ENCODE results near the gene KCNJ12. TPM values are rescaled to one million over a fixed set of nuclear protein-coding genes. Genes with fewer than 3 reads are reported as not detected.
"Not testable (repeated sequence)": the region's sequence is repeated elsewhere in the genome, so short reads cannot be mapped to it uniquely, and the experiment has no call there.

KCNJ12 gene
- total and polyA plus RNA-seq, 12 donors = 2.8 to 14.7 (median 8.5) TPM

DNA sequence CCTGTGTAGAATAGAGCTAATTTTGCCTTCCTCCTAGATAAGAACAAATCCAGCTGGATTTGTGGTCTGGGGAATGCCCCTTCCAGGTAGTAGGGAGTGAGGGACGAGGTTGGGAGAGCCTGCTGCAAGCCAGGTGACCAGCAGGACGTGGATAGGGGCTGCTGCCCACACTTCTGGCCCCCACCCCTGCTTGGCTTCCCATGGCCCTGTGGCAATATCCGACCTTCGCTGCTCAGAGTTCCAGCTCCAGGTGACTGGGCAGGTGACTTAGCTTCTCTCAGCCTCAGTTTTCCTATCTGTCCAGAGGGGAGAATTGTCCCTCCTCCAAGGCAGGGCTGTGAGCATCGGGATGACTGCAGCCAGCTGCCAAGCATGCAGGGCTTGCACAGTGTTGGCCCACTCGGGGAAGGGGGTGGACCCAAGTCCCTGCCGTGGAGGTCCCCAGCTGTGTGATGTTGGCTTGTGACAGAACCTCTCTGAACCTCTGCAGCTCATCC, 29.8 kb downstream of the KCNJ12 start:
- H3K4me3 ChIP-seq; H3K9me3 ChIP-seq; ATAC-seq; H3K27me3 ChIP-seq; intact Hi-C loops (cut with DNase I); H3K36me3 ChIP-seq: not testable (repeated sequence)
- Histone ChIP-seq H3K4me1 (peaks cover 0 to 21% (median 10%) of the 10 kb centered on the region in 9 donors), H3K27ac (peak overlapping the region in 8 of 10 donors; percentile 20 to 78 (median 64))
- WGBS, 2 donors = 78 to 79% methylated on average over 7 of the region's 7 CpGs
- peak in 1 of 2 donors; percentile 5 for DNase-seq

DNA sequence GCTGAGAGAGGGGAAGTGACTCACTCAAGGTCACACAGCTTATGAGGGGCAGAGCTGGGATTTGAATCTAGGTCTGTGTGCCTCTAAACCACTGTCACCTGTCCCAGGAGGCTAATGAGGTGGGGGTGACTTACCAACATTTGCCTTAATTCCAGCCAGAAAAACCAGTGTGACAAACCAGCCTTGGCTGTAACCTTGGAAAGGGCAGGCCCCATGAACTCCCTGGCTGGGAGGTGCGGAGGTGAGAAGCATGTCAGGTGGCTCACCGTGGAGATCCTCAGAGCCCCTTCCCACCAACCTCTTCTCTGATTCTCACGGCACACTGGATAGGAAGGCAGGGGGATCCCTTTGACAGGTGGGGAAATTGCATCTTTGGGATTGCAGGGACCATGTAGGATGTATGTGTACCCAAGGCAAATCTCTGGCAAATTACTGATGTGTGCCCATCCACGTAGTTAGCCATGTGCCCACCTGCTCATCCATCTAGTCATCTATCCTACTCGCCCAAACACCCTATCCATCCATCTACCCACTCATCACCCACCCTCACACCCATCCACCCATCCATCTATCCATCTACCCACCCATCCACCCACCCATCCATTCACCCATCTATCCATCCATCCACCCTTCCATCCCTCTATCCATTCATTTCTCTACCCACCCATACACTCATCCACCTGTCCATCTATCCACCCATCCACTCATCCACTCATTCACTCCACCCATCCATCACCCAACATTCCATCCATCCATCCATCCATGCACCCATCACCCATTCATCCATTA, 30.7 kb downstream of the KCNJ12 start:
- Histone ChIP-seq H3K4me1 (peaks cover 0 to 19% (median 10%) of the 10 kb centered on the region in 9 donors), H3K27ac (peak overlapping the region in 1 of 10 donors; percentile 78)
- H3K9me3 ChIP-seq; H3K4me3 ChIP-seq; DNase-seq; H3K27me3 ChIP-seq; intact Hi-C loops (cut with DNase I); H3K36me3 ChIP-seq; ATAC-seq: not testable (repeated sequence)
- 57 to 72% methylated on average over 4 of the region's 5 CpGs for WGBS, 2 donors

DNA sequence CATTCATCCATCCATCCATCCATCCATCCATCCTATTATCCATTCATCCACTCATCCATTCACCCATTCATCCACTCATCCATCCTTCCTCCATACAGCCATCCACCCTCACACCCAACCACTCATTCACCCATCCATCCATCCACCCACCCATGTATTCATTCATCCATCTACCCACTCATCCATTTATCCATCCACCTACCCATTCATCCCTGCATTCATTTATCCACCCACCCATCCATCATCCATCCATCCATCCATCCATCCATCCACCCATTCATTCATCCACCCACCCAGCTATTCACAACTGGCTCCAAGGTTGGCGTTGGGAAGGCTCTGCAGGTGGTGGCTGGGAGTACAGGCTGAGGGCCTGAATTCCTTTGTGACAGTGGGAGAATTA, 31.6 kb downstream of the KCNJ12 start:
- H3K9me3 ChIP-seq; H3K36me3 ChIP-seq; DNase-seq; H3K27me3 ChIP-seq; intact Hi-C loops (cut with DNase I); H3K4me3 ChIP-seq; ATAC-seq; H3K27ac ChIP-seq: not testable (repeated sequence)
- 63 to 89% methylated on average over 1 of the region's 1 CpG for WGBS, 2 donors
- peaks cover 0 to 18% (median 10%) of the 10 kb centered on the region in 9 donors for H3K4me1 ChIP-seq

DNA sequence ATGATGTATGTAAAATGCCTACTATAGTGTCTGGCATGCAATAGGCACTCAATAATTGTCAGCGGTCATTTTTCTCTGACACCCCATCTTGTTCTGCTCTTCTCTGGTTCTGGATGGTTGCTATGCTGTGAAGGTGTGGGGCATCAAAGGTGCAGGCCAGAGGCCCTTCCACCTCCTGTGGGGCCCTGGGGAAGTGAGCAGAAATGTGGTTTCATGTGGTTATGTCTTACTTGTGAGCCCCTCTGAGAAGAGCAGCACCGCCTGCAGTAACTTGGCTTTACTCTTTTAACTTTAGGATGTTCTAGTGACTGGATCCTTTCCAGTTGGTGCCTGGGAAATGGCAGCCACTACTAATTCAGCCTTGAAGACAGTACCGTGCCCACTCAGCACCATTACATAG, 32.1 kb downstream of the KCNJ12 start:
- H3K27me3 ChIP-seq; H3K9me3 ChIP-seq; ATAC-seq; H3K27ac ChIP-seq; DNase-seq; H3K36me3 ChIP-seq; H3K4me3 ChIP-seq; intact Hi-C loops (cut with DNase I): not testable (repeated sequence)
- WGBS, 2 donors = 63 to 75% methylated on average over 3 of the region's 3 CpGs
- peaks cover 0 to 18% (median 10%) of the 10 kb centered on the region in 9 donors for H3K4me1 ChIP-seq

DNA sequence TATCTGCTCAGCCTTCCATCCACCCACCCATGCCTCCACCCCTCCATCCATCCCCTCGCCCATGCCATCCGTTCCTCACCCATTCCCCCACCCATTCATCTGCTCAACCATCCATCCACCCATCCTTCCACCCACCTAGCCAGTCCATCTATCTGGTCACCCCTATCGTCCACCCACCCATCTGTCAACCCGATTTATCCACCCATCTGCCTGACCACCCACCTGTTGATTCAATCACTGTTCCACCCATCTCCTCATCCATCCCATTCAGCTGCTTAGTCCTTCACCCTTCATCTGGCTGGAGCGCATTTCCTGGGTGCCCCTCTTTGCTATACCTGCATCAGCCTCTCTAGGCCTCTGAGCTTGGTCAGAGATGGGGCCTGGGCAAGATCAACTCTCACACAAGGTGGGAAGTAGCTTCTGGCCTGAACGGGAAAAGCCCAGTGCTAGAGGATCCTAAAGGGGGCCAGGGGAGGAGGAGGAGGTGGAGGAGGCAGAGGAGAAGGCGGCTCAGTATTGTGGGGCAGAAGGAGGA, 32.7 kb downstream of the KCNJ12 start:
- 79 to 82% methylated on average over 6 of the region's 7 CpGs for WGBS, 2 donors
- ATAC-seq; H3K4me3 ChIP-seq; intact Hi-C loops (cut with DNase I); DNase-seq; H3K27me3 ChIP-seq; H3K36me3 ChIP-seq; H3K9me3 ChIP-seq; H3K27ac ChIP-seq: not testable (repeated sequence)
- H3K4me1 ChIP-seq = peaks cover 0 to 18% (median 10%) of the 10 kb centered on the region in 9 donors

DNA sequence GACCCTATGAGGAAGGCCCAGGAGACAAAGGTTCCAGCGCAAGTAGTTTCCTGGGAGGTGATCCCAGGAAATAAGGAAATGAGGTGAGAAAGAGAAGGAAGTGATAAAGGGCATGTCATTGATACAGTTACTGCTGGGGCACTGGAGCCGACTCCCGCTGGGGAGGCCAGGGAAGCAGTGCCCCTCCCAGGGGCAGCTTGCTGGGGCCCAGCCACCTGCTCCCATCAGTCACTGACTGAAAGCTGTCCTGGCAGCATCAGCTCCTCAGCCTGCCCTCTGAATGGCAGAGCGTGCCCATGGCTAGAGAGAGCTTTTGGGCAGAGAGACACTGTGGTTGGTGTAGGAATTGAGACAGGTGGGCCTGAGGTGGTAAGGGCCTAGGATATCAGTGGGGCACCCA, 33.2 kb downstream of the KCNJ12 start:
- H3K9me3 ChIP-seq; intact Hi-C loops (cut with DNase I); H3K36me3 ChIP-seq; ATAC-seq; H3K4me3 ChIP-seq; H3K27me3 ChIP-seq; H3K27ac ChIP-seq; DNase-seq: not testable (repeated sequence)
- H3K4me1 ChIP-seq = peaks cover 0 to 18% (median 10%) of the 10 kb centered on the region in 9 donors
- WGBS, 2 donors = 83 to 89% methylated on average over 3 to 4 of the region's 4 CpGs

DNA sequence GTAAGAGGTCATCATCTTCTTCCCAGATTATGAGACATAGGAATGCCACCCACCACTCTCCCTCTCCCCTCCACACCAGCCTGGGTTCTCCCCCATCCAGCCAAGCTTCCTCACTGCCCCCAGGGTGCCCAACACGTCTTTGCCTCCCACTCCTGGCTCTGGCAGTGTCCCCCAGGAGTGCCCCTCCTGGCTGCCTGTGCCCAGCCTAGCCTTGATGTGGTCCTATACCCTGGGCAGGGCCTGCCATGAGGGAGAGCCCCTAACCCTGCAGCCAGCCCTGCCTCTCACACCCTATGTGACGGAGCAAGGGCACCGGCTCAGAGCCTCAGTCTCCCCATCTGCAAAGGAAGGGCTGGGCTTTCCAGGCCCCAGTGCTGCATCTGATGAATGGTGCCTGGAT, 33.8 kb downstream of the KCNJ12 start:
- H3K4me3 ChIP-seq; H3K36me3 ChIP-seq; H3K27me3 ChIP-seq; DNase-seq; intact Hi-C loops (cut with DNase I); H3K27ac ChIP-seq; ATAC-seq; H3K9me3 ChIP-seq: not testable (repeated sequence)
- peaks cover 0 to 12% (median 7%) of the 10 kb centered on the region in 9 donors for H3K4me1 ChIP-seq
- WGBS, 2 donors = 88 to 96% methylated on average over 3 of the region's 3 CpGs

DNA sequence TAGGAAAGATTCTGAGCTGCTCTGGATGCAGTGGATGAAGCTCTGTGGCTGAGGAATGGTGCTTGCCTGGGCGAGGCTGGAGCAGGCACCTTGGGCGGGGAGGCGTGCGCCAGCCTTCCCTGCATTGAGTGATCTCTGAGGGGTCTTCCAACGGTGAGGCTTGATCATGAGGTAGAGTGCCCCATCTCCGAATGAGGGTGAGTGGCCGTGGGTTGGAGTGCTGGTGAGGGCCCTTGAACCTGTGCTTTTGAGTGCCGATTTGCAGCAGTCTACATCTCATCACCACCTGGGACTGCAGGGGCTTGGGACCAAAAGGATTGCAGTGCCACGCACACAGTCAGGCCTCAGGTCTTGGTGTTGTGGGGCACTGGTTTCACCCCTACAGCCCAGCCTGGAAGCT, 34.2 kb downstream of the KCNJ12 start:
- H3K36me3 ChIP-seq; intact Hi-C loops (cut with DNase I); ATAC-seq; H3K27ac ChIP-seq; H3K4me3 ChIP-seq; H3K9me3 ChIP-seq; DNase-seq; H3K27me3 ChIP-seq; H3K4me1 ChIP-seq: not testable (repeated sequence)
- WGBS, 2 donors = 81 to 83% methylated on average over 8 to 9 of the region's 9 CpGs

DNA sequence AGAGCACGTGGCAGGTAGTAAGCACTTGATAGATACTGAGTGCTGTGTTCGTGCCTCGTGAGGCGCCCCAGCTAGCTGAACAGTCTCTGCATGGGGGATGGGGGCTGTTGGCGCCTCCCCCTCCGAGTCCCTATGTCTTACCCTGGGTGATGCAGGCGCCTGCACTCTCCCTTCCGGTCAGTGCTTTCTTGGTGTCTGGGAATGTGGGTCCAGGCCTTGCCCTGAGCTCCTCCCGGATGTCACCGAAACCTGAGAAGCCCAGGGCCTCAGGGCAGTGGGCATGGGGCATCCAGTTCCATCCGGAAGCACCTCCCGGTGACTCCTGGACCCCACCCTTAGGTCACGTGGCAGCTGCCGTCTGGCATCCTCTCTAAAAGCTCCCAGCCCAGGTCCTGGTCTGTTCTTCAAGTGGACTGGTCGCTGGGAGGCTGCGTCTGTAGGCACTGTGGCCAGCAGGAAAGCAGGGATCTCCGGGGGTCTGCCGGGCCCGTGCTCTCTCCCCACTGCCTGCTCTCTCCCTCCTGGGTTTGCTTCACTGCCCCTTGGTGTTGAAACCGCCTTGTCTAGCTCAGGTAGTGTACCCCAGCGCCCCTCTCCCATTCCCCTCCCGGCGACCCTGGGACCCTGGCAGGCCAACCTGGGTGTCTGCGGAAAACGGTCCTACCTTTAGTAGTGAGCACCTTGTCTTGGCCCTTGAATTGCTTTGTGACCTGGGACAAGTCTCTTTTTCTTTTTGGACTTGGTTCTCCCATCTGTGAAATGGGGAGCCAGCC, 34.9 kb downstream of the KCNJ12 start:
- H3K27me3 ChIP-seq; DNase-seq; H3K9me3 ChIP-seq; intact Hi-C loops (cut with DNase I); H3K4me1 ChIP-seq; ATAC-seq; H3K4me3 ChIP-seq; H3K36me3 ChIP-seq; H3K27ac ChIP-seq: not testable (repeated sequence)
- WGBS, 2 donors = 83% methylated on average over 22 to 24 of the region's 25 CpGs

DNA sequence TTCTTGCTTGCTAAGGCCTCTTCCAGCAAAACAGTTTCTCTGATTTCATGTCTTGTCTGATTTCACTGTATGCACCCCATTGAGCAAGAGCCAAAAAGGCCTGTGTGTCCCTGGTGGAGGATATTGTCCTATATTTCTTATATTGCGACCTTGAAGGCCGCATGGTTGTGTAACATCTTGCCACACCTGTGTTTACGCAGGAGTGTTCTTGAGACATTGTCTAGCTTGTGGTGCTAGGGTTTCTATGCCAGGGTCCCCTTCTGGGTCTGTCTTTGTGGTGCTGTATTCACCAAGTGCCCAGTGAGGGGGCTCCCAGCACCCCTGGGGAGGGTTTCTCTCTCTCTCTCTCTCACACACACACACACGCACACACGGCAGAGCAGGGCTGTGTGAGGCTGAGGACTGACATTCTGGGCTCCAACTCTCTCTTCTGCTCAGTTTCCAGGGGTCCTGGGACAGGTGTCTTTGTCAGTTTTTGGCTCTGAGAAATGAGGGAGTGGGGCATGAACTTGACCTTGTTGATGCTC, 35.6 kb downstream of the KCNJ12 start:
- DNase-seq; H3K36me3 ChIP-seq; H3K27ac ChIP-seq; H3K4me3 ChIP-seq; ATAC-seq; H3K9me3 ChIP-seq; H3K4me1 ChIP-seq; intact Hi-C loops (cut with DNase I); H3K27me3 ChIP-seq: not testable (repeated sequence)
- whole genome bisulfite sequencing, 2 donors = 88 to 89% methylated on average over 5 of the region's 5 CpGs
